ENCODE measurements around the gene TAX1BP3.

DNA sequence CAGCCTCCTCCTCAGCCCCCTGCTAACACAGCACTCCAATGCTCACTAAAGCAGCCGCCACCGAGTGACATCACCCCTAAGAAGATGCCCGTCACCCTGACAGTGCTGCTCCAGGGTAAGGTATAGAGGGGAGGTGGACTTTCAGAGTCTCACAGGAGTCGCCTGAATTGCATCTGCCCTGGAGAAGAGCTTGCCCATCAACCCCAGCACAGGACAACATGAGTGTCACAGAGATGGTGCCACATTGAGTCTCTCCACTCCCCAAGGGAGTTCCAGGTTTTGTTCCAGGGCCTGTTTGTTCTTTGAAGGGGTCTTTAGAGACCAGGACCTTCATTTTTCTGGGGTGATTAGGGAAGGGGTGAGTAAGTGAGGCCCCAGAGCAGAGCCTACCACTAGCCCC lies 29.8 kb upstream of the TAX1BP3 start:
- TF ChIP-seq POLR2AphosphoS5 (IDR thresholded peaks at IDR 0.05; ENCODE audit: low read depth) (no peak), EZH2 (IDR thresholded peaks at IDR 0.05; ENCODE audit: low read depth, unreplicated experiment) (no peak), JUNB (IDR thresholded peaks at IDR 0.05; ENCODE audit: unreplicated experiment) (no peak)
- TF ChIP-seq, protein P1, sequence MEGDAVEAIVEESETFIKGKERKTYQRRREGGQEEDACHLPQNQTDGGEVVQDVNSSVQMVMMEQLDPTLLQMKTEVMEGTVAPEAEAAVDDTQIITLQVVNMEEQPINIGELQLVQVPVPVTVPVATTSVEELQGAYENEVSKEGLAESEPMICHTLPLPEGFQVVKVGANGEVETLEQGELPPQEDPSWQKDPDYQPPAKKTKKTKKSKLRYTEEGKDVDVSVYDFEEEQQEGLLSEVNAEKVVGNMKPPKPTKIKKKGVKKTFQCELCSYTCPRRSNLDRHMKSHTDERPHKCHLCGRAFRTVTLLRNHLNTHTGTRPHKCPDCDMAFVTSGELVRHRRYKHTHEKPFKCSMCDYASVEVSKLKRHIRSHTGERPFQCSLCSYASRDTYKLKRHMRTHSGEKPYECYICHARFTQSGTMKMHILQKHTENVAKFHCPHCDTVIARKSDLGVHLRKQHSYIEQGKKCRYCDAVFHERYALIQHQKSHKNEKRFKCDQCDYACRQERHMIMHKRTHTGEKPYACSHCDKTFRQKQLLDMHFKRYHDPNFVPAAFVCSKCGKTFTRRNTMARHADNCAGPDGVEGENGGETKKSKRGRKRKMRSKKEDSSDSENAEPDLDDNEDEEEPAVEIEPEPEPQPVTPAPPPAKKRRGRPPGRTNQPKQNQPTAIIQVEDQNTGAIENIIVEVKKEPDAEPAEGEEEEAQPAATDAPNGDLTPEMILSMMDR (conservative IDR thresholded peaks at IDR 0.05; ENCODE audit: low read depth in 2 of 2) = no peak
- TF ChIP-seq, protein P2, sequence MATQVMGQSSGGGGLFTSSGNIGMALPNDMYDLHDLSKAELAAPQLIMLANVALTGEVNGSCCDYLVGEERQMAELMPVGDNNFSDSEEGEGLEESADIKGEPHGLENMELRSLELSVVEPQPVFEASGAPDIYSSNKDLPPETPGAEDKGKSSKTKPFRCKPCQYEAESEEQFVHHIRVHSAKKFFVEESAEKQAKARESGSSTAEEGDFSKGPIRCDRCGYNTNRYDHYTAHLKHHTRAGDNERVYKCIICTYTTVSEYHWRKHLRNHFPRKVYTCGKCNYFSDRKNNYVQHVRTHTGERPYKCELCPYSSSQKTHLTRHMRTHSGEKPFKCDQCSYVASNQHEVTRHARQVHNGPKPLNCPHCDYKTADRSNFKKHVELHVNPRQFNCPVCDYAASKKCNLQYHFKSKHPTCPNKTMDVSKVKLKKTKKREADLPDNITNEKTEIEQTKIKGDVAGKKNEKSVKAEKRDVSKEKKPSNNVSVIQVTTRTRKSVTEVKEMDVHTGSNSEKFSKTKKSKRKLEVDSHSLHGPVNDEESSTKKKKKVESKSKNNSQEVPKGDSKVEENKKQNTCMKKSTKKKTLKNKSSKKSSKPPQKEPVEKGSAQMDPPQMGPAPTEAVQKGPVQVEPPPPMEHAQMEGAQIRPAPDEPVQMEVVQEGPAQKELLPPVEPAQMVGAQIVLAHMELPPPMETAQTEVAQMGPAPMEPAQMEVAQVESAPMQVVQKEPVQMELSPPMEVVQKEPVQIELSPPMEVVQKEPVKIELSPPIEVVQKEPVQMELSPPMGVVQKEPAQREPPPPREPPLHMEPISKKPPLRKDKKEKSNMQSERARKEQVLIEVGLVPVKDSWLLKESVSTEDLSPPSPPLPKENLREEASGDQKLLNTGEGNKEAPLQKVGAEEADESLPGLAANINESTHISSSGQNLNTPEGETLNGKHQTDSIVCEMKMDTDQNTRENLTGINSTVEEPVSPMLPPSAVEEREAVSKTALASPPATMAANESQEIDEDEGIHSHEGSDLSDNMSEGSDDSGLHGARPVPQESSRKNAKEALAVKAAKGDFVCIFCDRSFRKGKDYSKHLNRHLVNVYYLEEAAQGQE (IDR thresholded peaks at IDR 0.05; ENCODE audit: unreplicated experiment) = no peak

All from GM23338 (cell line).